GM19324 (cell line): ENCODE measurements around the gene PCDHA1.
"Not testable (repeated sequence)": the region's sequence is repeated elsewhere in the genome, so short reads cannot be mapped to it uniquely, and the experiment has no call there.

Experiments
- ATAC-seq: cut with Tn5 transposase; IDR thresholded peaks from one replicate; pipeline ENCODE4 v1.9.1; 2021; ENCODE audit warnings: mild to moderate bottlenecking, moderate library complexity; ENCODE audit not compliant: unreplicated experiment, low FRiP score

Gene PCDHA1

DNA sequence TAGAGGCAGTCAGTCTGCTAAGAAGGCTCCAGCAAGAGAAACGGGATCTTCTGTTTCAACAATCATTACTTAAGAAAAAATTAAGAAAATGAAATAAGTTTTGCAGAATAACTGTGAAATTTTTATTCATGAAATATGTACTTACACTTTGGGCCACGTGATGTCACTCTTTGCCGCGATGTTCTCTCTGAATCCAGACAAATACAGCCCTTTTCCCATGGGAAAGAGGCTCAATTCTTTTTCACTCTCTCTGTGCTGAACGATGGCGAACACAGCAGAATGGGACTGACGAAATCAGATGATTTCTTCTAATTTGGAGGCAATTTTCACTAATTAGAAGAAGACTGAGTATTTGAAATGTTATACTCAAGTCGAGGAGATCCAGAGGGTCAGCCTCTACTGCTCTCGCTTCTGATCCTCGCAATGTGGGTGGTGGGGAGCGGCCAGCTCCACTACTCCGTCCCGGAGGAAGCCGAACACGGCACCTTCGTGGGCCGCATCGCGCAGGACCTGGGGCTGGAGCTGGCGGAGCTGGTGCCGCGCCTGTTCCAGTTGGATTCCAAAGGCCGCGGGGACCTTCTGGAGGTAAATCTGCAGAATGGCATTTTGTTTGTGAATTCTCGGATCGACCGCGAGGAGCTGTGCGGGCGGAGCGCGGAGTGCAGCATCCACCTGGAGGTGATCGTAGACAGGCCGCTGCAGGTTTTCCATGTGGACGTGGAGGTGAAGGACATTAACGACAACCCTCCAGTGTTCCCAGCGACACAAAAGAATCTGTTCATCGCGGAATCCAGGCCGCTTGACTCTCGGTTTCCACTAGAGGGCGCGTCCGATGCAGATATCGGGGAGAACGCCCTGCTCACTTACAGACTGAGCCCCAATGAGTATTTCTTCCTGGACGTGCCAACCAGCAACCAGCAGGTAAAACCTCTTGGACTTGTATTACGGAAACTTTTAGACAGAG lies 62.5 kb downstream of the PCDHA1 start, which contains the start of gene PCDHA9:
TSS of gene PCDHA9 (plus strand) at position 244 of the 964 bp plus-strand sequence. CDS start at position 358, 114 bp downstream.
- not testable (repeated sequence) for ATAC-seq

DNA sequence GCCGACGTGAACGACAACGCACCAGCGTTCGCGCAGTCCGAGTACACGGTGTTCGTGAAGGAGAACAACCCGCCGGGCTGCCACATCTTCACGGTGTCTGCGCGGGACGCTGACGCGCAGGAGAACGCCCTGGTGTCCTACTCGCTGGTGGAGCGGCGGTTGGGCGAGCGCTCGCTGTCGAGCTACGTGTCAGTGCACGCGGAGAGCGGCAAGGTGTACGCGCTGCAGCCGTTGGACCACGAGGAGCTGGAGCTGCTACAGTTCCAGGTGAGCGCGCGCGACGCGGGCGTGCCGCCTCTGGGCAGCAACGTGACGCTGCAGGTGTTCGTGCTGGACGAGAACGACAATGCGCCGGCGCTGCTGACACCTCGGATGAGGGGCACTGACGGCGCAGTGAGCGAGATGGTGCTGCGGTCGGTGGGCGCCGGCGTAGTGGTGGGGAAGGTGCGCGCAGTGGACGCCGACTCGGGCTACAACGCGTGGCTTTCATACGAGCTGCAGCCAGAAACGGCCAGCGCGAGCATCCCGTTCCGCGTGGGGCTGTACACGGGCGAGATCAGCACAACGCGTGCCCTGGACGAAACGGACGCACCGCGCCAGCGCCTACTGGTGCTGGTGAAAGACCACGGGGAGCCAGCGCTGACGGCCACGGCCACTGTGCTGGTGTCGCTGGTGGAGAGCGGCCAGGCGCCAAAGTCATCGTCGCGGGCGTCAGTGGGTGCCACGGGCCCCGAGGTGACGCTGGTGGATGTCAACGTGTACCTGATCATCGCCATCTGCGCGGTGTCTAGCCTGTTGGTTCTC lies 64.1 kb downstream of the PCDHA1 start:
- not testable (repeated sequence) for ATAC-seq

GRCh38 chr5:140855772-140856674 lies 70.1 kb downstream of the PCDHA1 start, which contains the start of gene PCDHA10:
Gene PCDHA10, plus strand, starts transcription at chr5:140855897. Its CDS starts 152 bp downstream, at chr5:140856049.
- ATAC-seq = no peak

DNA sequence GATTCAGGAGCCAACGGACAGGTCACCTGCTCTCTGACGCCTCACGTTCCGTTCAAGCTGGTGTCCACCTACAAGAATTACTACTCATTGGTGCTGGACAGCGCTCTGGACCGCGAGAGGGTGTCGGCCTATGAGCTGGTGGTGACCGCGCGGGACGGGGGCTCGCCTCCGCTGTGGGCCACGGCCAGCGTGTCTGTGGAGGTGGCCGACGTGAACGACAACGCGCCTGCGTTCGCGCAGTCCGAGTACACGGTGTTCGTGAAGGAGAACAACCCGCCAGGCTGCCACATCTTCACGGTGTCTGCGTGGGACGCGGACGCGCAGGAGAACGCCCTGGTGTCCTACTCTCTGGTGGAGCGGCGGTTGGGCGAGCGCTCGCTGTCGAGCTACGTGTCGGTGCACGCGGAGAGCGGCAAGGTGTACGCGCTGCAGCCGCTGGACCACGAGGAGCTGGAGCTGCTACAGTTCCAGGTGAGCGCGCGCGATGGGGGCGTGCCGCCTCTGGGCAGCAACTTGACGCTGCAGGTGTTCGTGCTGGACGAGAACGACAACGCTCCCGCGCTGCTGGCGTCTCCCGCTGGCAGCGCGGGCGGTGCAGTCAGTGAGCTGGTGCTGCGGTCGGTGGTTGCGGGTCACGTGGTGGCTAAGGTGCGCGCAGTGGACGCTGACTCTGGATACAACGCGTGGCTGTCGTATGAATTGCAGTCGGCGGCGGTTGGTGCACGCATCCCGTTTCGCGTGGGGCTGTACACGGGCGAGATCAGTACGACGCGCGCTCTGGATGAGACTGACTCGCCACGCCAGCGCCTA lies 71.4 kb downstream of the PCDHA1 start:
- no peak for ATAC-seq

GRCh38 chr5:140857987-140858240 lies 72.0 kb downstream of the PCDHA1 start:
- ATAC-seq = no peak

GRCh38 chr5:140862441-140863295 lies 76.7 kb downstream of the PCDHA1 start:
- no peak for ATAC-seq

DNA sequence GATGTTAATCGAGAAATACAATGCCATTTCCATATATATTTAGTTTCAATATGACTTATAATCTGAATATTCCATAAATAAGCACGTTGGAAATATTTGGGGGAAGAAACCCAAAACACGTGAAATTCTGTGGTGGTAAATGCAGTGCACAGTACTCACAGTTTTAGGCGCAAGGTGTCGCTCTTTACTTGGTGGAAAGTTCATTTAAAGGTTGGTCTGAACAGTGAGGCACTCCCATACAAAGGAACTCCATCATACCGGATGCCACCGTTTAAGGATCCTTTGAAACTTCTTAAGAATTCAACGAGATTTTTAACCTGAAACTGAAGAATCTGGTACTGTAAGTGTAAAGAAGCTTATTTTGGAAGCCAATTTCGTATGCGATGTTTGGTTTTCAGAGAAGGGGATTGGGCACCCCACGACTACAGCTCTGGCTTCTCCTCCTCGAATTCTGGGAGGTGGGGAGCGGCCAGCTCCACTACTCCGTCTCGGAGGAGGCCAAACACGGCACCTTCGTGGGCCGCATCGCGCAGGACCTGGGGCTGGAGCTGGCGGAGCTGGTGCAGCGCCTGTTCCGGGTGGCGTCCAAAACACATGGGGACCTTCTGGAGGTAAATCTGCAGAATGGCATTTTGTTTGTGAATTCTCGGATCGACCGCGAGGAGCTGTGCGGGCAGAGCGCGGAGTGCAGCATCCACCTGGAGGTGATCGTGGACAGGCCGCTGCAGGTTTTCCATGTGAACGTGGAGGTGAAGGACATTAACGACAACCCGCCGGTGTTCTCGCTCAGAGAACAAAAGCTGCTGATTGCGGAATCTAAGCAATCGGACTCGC lies 83.0 kb downstream of the PCDHA1 start, which contains the start of gene PCDHA11:
TSS of gene PCDHA11 (plus strand) at position 237 of the 834 bp plus-strand sequence. CDS start at position 384, 147 bp downstream.
- no peak for ATAC-seq

DNA sequence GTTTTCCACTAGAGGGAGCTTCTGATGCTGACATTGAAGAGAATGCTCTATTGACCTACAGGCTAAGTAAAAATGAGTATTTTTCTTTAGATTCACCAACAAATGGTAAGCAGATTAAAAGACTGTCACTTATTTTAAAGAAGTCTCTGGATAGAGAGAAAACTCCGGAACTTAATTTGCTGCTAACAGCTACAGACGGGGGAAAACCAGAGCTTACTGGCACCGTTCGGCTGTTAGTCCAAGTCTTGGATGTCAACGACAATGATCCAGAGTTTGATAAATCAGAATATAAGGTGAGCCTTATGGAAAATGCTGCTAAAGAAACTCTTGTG lies 83.6 kb downstream of the PCDHA1 start:
- ATAC-seq = no peak

- no peak for ATAC-seq
These were observed 84.6 kb downstream of the PCDHA1 start for GRCh38 chr5:140870221-140871201.

GRCh38 chr5:140875085-140876065 lies 89.4 kb downstream of the PCDHA1 start, which contains the start of gene PCDHA12:
Gene PCDHA12, plus strand, starts transcription at chr5:140875308. Its CDS starts 165 bp downstream, at chr5:140875473.
- no peak for ATAC-seq

- not testable (repeated sequence) for ATAC-seq
These were observed 90.8 kb downstream of the PCDHA1 start for GRCh38 chr5:140876541-140877261.

GRCh38 chr5:140877262-140877581 lies 91.3 kb downstream of the PCDHA1 start:
- no peak for ATAC-seq

GRCh38 chr5:140881889-140882590 lies 96.1 kb downstream of the PCDHA1 start, which contains the start of gene PCDHA13:
Gene PCDHA13, plus strand, starts transcription at chr5:140882124. Its CDS starts 145 bp downstream, at chr5:140882269.
- ATAC-seq = no peak

DNA sequence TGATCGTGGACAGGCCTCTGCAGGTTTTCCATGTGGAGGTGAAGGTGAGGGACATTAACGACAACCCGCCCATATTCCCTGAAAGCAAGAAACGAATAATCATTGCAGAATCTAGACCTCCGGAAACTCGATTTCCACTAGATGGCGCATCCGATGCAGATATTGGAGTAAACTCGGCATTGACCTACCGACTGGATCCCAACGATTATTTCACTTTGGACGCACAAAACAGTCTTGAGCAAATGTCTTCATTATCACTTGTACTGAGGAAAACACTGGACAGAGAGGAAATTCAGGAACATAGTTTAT lies 96.6 kb downstream of the PCDHA1 start:
- no peak for ATAC-seq
